H1 (cell line): ENCODE measurements around the gene CAV1. TPM values are rescaled to one million over a fixed set of nuclear protein-coding genes. Genes with fewer than 3 reads are reported as not detected.

Source experiments
- CTCF ChIA-PET: fragments of 300-600 bp; sonication (Branson Sonifier 250); formaldehyde crosslinking; loops from one replicate; lab custom pipeline; 2021; ENCODE audit not compliant: partially characterized antibody; lab: Charles Lee
- POLR2A ChIA-PET: fragments of 300-600 bp; sonication (Branson Sonifier 250); formaldehyde crosslinking; loops from one replicate; lab custom pipeline; 2021; ENCODE audit warnings: inconsistent platforms; ENCODE audit not compliant: partially characterized antibody; lab: Charles Lee
- DNase-seq, 2 experiments: peaks; one replicate each; pipeline versions ENCODE4 v3.0.0 to v3.0.0-alpha.2; 2010 to 2022; ENCODE audit warnings: low spot score in 2 of 2, low read depth in 1 of 2, mixed read lengths in 1 of 2
- FAIRE-seq: peaks from 2 replicates; lab custom pipeline; 2011; peaks lifted over from hg19 to GRCh38; lab: Jason Lieb, UNC
- H2AFZ ChIP-seq: 2 replicates; pipeline ENCODE4 v1.8.1; 2012; ENCODE audit warnings: low read length, inconsistent platforms
- H2AK5ac ChIP-seq: 2 replicates; pipeline ENCODE4 v1.6.1; 2013; ENCODE audit warnings: low read depth, low read length
- H2BK120ac ChIP-seq: replicated peaks from 2 replicates; pipeline ENCODE3; 2013; ENCODE audit warnings: low read depth, low read length, inconsistent platforms
- H2BK12ac ChIP-seq: 2 replicates; pipeline ENCODE4 v1.6.1; 2013; ENCODE audit warnings: low read depth, low read length
- H2BK15ac ChIP-seq: 2 replicates; pipeline ENCODE4 v1.6.1; 2013; ENCODE audit warnings: low read length
- H2BK20ac ChIP-seq: 2 replicates; pipeline ENCODE4 v1.6.1; 2013; ENCODE audit warnings: low read length
- H2BK5ac ChIP-seq: 2 replicates; pipeline ENCODE4 v1.6.1; 2013; ENCODE audit warnings: low read depth, low read length
- H3K14ac ChIP-seq: 2 replicates; pipeline ENCODE4 v1.6.1; 2013; ENCODE audit warnings: inconsistent platforms; ENCODE audit not compliant: insufficient read length
- H3K18ac ChIP-seq: 2 replicates; pipeline ENCODE4 v1.6.1; 2013; ENCODE audit warnings: low read length; ENCODE audit errors: extremely low read depth
- H3K23ac ChIP-seq: 2 replicates; pipeline ENCODE4 v1.6.1; 2013; ENCODE audit warnings: inconsistent platforms; ENCODE audit not compliant: insufficient read length
- H3K23me2 ChIP-seq: 2 replicates; pipeline ENCODE4 v1.6.1; 2013; ENCODE audit warnings: low read depth, low read length
- H3K27ac ChIP-seq: 2 replicates; pipeline ENCODE4 v1.6.1; 2011; ENCODE audit warnings: low read depth, low read length, inconsistent platforms
- H3K27me3 ChIP-seq, 4 experiments: replicated peaks in 1 of 4; 1 replicate in 1 of 4; 2 replicates in 3 of 4; pipeline versions ENCODE4 v1.6.1 to v1.8.1; 2011 to 2013; ENCODE audit warnings: low read length in 3 of 4, mild to moderate bottlenecking in 3 of 4, inconsistent platforms in 2 of 4, mixed read lengths in 2 of 4, moderate library complexity in 1 of 4; ENCODE audit not compliant: control insufficient read depth in 3 of 4, insufficient read depth in 3 of 4; ENCODE audit errors: extremely low read depth in 1 of 4
- H3K36me3 ChIP-seq, 4 experiments: 2 replicates each; pipeline versions ENCODE4 v1.6.1 to v1.8.1; 2011 to 2013; ENCODE audit warnings: mild to moderate bottlenecking in 4 of 4, low read length in 3 of 4, moderate library complexity in 2 of 4, control low read depth in 1 of 4, inconsistent platforms in 1 of 4; ENCODE audit not compliant: insufficient read depth in 4 of 4, control insufficient read depth in 2 of 4
- H3K4ac ChIP-seq: replicated peaks from 2 replicates; pipeline ENCODE3; 2013; ENCODE audit warnings: low read length, low read depth, mixed read lengths, inconsistent platforms; ENCODE audit not compliant: insufficient read length
- H3K4me1 ChIP-seq, 4 experiments: replicated peaks in 1 of 4; 1 replicate in 1 of 4; 2 replicates in 3 of 4; pipeline versions ENCODE4 v1.6.1 to v1.8.1; 2011 to 2013; ENCODE audit warnings: low read length in 3 of 4, inconsistent platforms in 2 of 4, mixed read lengths in 1 of 4; ENCODE audit not compliant: insufficient read depth in 4 of 4, control insufficient read depth in 3 of 4
- H3K4me2 ChIP-seq, 2 experiments: 2 replicates each; pipeline versions ENCODE4 v1.6.1 to v1.8.1; 2011 to 2013; ENCODE audit warnings: low read depth in 2 of 2, low read length in 2 of 2, control low read depth in 1 of 2, inconsistent platforms in 1 of 2, mild to moderate bottlenecking in 1 of 2; ENCODE audit not compliant: insufficient read depth in 1 of 2
- H3K4me3 ChIP-seq, 4 experiments: fragments of 200-600, 300-600 bp in 1 of 4; sonication (generic), shearing (Covaris generic), sonication (Bioruptor Twin) in 1 of 4; 2 replicates each; pipeline versions ENCODE4 v1.5.1 to v1.8.1; 2011 to 2016; ENCODE audit warnings: low read length in 4 of 4, low read depth in 3 of 4, control low read depth in 2 of 4, inconsistent platforms in 2 of 4, mild to moderate bottlenecking in 2 of 4, mixed read lengths in 1 of 4, moderate library complexity in 1 of 4; ENCODE audit not compliant: insufficient read depth in 2 of 4; ENCODE audit errors: extremely low read depth in 1 of 4
- H3K56ac ChIP-seq: replicated peaks from 2 replicates; pipeline ENCODE3; 2013; ENCODE audit warnings: low read depth, mild to moderate bottlenecking, mixed read lengths, low read length, inconsistent platforms; ENCODE audit not compliant: insufficient read length
- H3K79me1 ChIP-seq: 2 replicates; pipeline ENCODE4 v1.6.1; 2013; ENCODE audit warnings: low read depth, low read length, control low read depth
- H3K79me2 ChIP-seq, 2 experiments: 2 replicates each; pipeline versions ENCODE4 v1.6.1 to v1.8.1; 2012 to 2013; ENCODE audit warnings: low read length in 2 of 2, mild to moderate bottlenecking in 2 of 2, inconsistent platforms in 1 of 2; ENCODE audit not compliant: insufficient read depth in 2 of 2, control insufficient read depth in 1 of 2
- H3K9ac ChIP-seq, 4 experiments: replicated peaks in 1 of 4; 1 replicate in 1 of 4; 2 replicates in 3 of 4; pipeline versions ENCODE4 v1.6.1 to v1.8.1; 2011 to 2013; ENCODE audit warnings: low read depth in 3 of 4, low read length in 3 of 4, control low read depth in 2 of 4, mild to moderate bottlenecking in 2 of 4, moderate library complexity in 2 of 4, inconsistent platforms in 1 of 4; ENCODE audit errors: extremely low read depth in 1 of 4
- H3K9me3 ChIP-seq, 2 experiments: 2 replicates each; pipeline versions ENCODE4 v1.6.1 to v1.8.1; 2012 to 2013; ENCODE audit warnings: mild to moderate bottlenecking in 2 of 2, moderate library complexity in 2 of 2, control low read depth in 1 of 2, inconsistent platforms in 1 of 2, low read depth in 1 of 2, low read length in 1 of 2, mixed read lengths in 1 of 2; ENCODE audit not compliant: insufficient read depth in 2 of 2
- H4K20me1 ChIP-seq, 2 experiments: replicated peaks in 1 of 2; 2 replicates each; pipeline versions ENCODE3 to v1.8.1; 2011 to 2013; ENCODE audit warnings: inconsistent platforms in 2 of 2, low read length in 2 of 2, mild to moderate bottlenecking in 1 of 2; ENCODE audit not compliant: insufficient read depth in 2 of 2, control insufficient read depth in 1 of 2
- H4K5ac ChIP-seq: 2 replicates; pipeline ENCODE4 v1.6.1; 2013; ENCODE audit warnings: low read length, low read depth, mixed read lengths, inconsistent platforms; ENCODE audit not compliant: insufficient read length
- H4K8ac ChIP-seq: 2 replicates; pipeline ENCODE4 v1.8.0; 2013; ENCODE audit warnings: mild to moderate bottlenecking, moderate library complexity, low read length, inconsistent platforms; ENCODE audit not compliant: insufficient read depth; ENCODE audit errors: extremely low read depth
- H4K91ac ChIP-seq: replicated peaks from 2 replicates; pipeline ENCODE3; 2013; ENCODE audit warnings: low read length, mixed read lengths, inconsistent platforms; ENCODE audit not compliant: insufficient read length
- CBX5 ChIP-seq: fragments of 300-800, 300-1000 bp; sonication (generic); IDR thresholded peaks from 2 replicates; pipeline ENCODE4 v1.7.1; 2016; ENCODE audit warnings: antibody characterized with exemption, low read length, low read depth
- CBX8 ChIP-seq: fragments of 300-800, 300-1000 bp; sonication (generic); IDR thresholded peaks from 2 replicates; pipeline ENCODE4 v1.7.1; 2016; ENCODE audit warnings: low read depth, low read length, borderline replicate concordance
- EGR1 ChIP-seq: IDR thresholded peaks from 2 replicates; pipeline ENCODE4 v1.6.1; 2011; ENCODE audit warnings: low read depth, low read length, borderline replicate concordance
- JUN ChIP-seq: IDR thresholded peaks from 2 replicates; pipeline ENCODE4 v1.6.1; 2011; ENCODE audit warnings: low read depth, mild to moderate bottlenecking, improper control_type of control experiment, low read length
- RNF2 ChIP-seq: fragments of 200-900, 300-1000 bp; sonication (generic); IDR thresholded peaks from 2 replicates; pipeline ENCODE4 v1.7.1; 2016; ENCODE audit warnings: borderline replicate concordance, low read depth, mild to moderate bottlenecking, antibody characterized with exemption, low read length; ENCODE audit not compliant: poor library complexity, severe bottlenecking; ENCODE audit errors: missing control alignments
- SIX5 ChIP-seq: IDR thresholded peaks from 2 replicates; pipeline ENCODE4 v1.6.1; 2011; ENCODE audit warnings: mild to moderate bottlenecking, low read depth, low read length
- SP1 ChIP-seq: IDR thresholded peaks from 2 replicates; pipeline ENCODE4 v1.6.1; 2011; ENCODE audit warnings: low read depth, low read length
- USF2 ChIP-seq: IDR thresholded peaks from 2 replicates; pipeline ENCODE4 v1.6.1; 2011; ENCODE audit warnings: low read length, improper control_type of control experiment
- ZNF274 ChIP-seq: IDR thresholded peaks from 2 replicates; pipeline ENCODE4 v1.7.0; 2012; ENCODE audit warnings: low read length, borderline replicate concordance; ENCODE audit errors: extremely low read depth
- WGBS, 2 experiments: shearing (Covaris generic) in 1 of 2; methylation state at CpG; one replicate each; pipeline versions ENCODE4 v1.1.6 to v1.1.7; 2013 to 2015; ENCODE audit warnings: low lambda C conversion rate in 2 of 2, mixed read lengths in 2 of 2, inconsistent platforms in 1 of 2, low coverage in 1 of 2, missing lambda C conversion rate in 1 of 2; ENCODE audit not compliant: insufficient replicate concordance in 2 of 2, insufficient coverage in 1 of 2, insufficient read length in 1 of 2; ENCODE audit errors: extremely low coverage in 1 of 2, missing lambda C conversion rate in 1 of 2; 5-methylcytosine and 5-hydroxymethylcytosine counted together
- polyA plus RNA-seq, 7 experiments: library from polyadenylated mRNA; depleted of rRNA in 3 of 7; stranded (reverse) in 5 of 7; unstranded in 2 of 7; fragments of >200 nt in 5 of 7; fragments of 200-250 nt in 2 of 7; gene quantifications; 1 replicate in 5 of 7; 2 replicates in 1 of 7; 4 replicates in 1 of 7; pipeline versions ENCODE4 v1.2.1 to v1.2.3, GENCODE V29; 2011 to 2013; ENCODE audit warnings: missing spikeins in 2 of 7, mixed read lengths in 2 of 7
- total RNA-seq: library from RNA; stranded (reverse); fragmentation: NEBNext Ultra II Directional; extraction: Animal tissue kit (Norgen Biotek cat#: 25700); gene quantifications from 2 replicates; pipeline ENCODE4 v1.2.1, GENCODE V29; 2021

The CAV1 gene
- total and polyA plus RNA-seq, 2 of the 8 experiments (the other 6 are each of a cell fraction or from before 2014, with no cell fraction given) = 16.3 to 21.8 TPM

GRCh38 chr7:116561697-116562483 is 37.1 kb downstream of the CAV1 start:
- H3K27me3 ChIP-seq = no peaks in the 10 kb centered on the region
- H2BK15ac ChIP-seq = no peak overlapping the region
- FAIRE-seq = no peak
- no peak overlapping the region for H3K4me2 ChIP-seq
- no peaks in the 10 kb centered on the region for H3K36me3 ChIP-seq
- H2BK12ac ChIP-seq = no peak overlapping the region
- POLR2A ChIA-PET = interaction anchor here (0.6 kb wide), 2 partner anchors 318 to 460 kb away, joined by 3 to 4 read pairs; no protein-coding TSS in a partner anchor
- peaks cover 0 to 3% (median 0%) of the 10 kb centered on the region in 4 experiments; a peak in 1 of 7 replicates for H3K4me1 ChIP-seq
- TF ChIP-seq RNF2 (no peak), SP1 (no peak), JUN (no peak), CBX8 (no peak), EGR1 (no peak), ZNF274 (no peak), SIX5 (no peak), USF2 (no peak), CBX5 (no peak)
- no peaks in the 10 kb centered on the region for H3K9me3 ChIP-seq
- no peaks in the 10 kb centered on the region for H4K20me1 ChIP-seq
- no peak overlapping the region for H2BK5ac ChIP-seq
- H4K5ac ChIP-seq = no peak overlapping the region
- no peak overlapping the region for H3K23ac ChIP-seq
- H3K79me2 ChIP-seq = no peaks in the 10 kb centered on the region
- no peak overlapping the region for H3K4me3 ChIP-seq
- H3K23me2 ChIP-seq = no peaks in the 10 kb centered on the region; the same call in 1 of the 2 replicates
- H2BK20ac ChIP-seq = no peak overlapping the region
- H3K56ac ChIP-seq = peak overlapping the region; percentile 32
- CTCF ChIA-PET = interaction anchor here (0.9 to 2.4 kb wide), 4 partner anchors 9 to 36 kb away, joined by 3 to 10 read pairs (median 4); partner anchors contain the start of gene CAV1
- H3K4ac ChIP-seq = no peak overlapping the region
- no peak overlapping the region for H2AFZ ChIP-seq
- no peak overlapping the region for H2AK5ac ChIP-seq
- 90% methylated on average over 2 of the region's 2 CpGs; no CpG with 5 or more reads in 1 of the 2 experiments for WGBS, 2 experiments
- H3K27ac ChIP-seq = no peak overlapping the region
- no peak overlapping the region for H3K14ac ChIP-seq
- no peak overlapping the region for H3K9ac ChIP-seq
- H4K91ac ChIP-seq = no peak overlapping the region
- no peaks in the 10 kb centered on the region for H3K79me1 ChIP-seq
- no peak overlapping the region for H3K18ac ChIP-seq
- no peak overlapping the region for H2BK120ac ChIP-seq
- DNase-seq = no peak
- no peak overlapping the region for H4K8ac ChIP-seq
